ENCODE measurements around the gene ODF4. TPM values are rescaled to one million over a fixed set of nuclear protein-coding genes. Genes with fewer than 3 reads are reported as not detected.
A peak's percentile ranks its signal among the peaks of the same experiment; 100 is the strongest.

Gene ODF4
- total and polyA plus RNA-seq, 2 of the 13 experiments (the other 11 are each of a cell fraction or from before 2014, with no cell fraction given), result not detected

DNA sequence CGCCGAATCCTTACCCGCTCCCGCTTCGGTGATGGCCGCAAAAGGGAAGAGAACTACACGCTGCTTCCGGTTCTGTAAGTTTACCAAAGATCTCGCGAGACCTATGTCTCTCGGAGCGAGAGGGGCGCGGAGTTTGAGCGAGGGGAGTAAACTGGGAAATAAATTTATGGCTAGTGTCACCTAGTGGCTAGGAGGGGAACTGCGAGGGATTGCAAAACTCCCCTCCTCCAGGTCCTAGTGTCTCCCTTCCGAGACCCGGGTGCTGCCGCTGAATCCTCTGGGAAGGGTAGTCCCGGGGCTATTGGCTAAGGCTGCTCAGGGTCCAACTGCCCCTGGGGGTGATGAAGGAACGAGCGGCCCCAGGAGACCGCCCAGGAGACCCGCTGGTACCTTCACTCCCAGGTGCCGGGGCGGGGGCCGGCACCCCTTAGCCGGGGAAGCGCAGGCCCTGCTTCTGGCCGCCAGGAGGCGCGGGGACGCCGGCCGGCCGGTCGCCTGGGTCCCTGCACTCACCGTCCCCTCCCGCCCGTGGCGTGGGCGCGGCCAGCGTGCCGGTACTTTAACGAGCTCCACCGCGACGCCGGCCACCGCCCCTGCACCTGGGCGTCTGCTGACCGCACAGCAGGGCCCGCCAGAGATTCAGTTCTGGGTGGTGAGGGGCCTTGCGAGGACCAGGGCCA is 43.6 kb downstream of the ODF4 start, which contains the start of gene RPL26:
RPL26 (minus strand) TSS at position 51 of the 680 bp plus-strand sequence. CDS start 883 bp downstream, outside the sequence.
- H3K79me2 ChIP-seq (ENCODE audit: insufficient read depth, low read length), result peaks cover 31% of the 10 kb centered on the region
- H3K27me3 ChIP-seq (ENCODE audit: control insufficient read depth in 1 of 2, insufficient read depth in 2 of 2, low read length in 2 of 2), result no peaks in the 10 kb centered on the region; a peak in 1 of 5 replicates
- H3K4me3 ChIP-seq (replicated peaks in 1 of 3; ENCODE audit: insufficient read depth in 1 of 3, low read depth in 2 of 3, low read length in 3 of 3), result peak within 1 kb of the TSS; percentile 82 to 90 (median 87)
- peak within 1 kb of the TSS; percentile 64 for H3K27ac ChIP-seq (ENCODE audit: extremely low read length, insufficient read depth, low read length)
- H3K9ac ChIP-seq (ENCODE audit: insufficient read depth, low read depth, low read length), result peak within 1 kb of the TSS; percentile 95
- peaks cover 9 to 30% of the 10 kb centered on the region in 2 experiments; a peak in 4 of 5 replicates for H3K36me3 ChIP-seq (replicated peaks in 1 of 2; ENCODE audit: control insufficient read depth in 1 of 2, insufficient read depth in 2 of 2, low read length in 2 of 2)
- in situ Hi-C loops (cut with HindIII; ENCODE audit: extremely low pct_ligation_motif_present, low pct_unique_long_range_greater_than_20kb) (no loop called here), intact Hi-C loops (cut with micrococcal nuclease; ENCODE audit: unreplicated experiment) (loop anchor here (2.0 to 10.0 kb wide), 2 partner anchors 52 to 362 kb away; partner anchors contain the start of genes CCDC42 and NDEL1)
- peaks cover 32% of the 10 kb centered on the region for H4K20me1 ChIP-seq (ENCODE audit: insufficient read depth, low read length)
- H3K4me2 ChIP-seq (ENCODE audit: low read depth, low read length), result peak within 1 kb of the TSS; percentile 87
- no peak within 1 kb of the TSS for H2AFZ ChIP-seq (ENCODE audit: low read length)
- H3K9me3 ChIP-seq (ENCODE audit: low read length), result no peaks in the 10 kb centered on the region
- 2% methylated on average over 18 of the region's 55 CpGs for WGBS (ENCODE audit: low lambda C conversion rate)
- peak; percentile 98 for DNase-seq (ENCODE audit: low spot score)
- FAIRE-seq, result peak; percentile 99
- peaks cover 53% of the 10 kb centered on the region for H3K4me1 ChIP-seq (ENCODE audit: insufficient read depth, low read length)
- ChIA-PET POLR2A (interaction anchor here (1.0 to 1.8 kb wide), 11 partner anchors 8 to 363 kb away, joined by 3 to 11 read pairs (median 4); partner anchors contain the start of gene NDEL1), CTCF (ENCODE audit: low intra/inter-chr PET ratio, low total read pairs) (interaction anchor here (1.1 to 2.0 kb wide), 4 partner anchors 68 to 403 kb away, joined by 3 to 7 read pairs (median 4); no protein-coding TSS in a partner anchor)
- no TSS peak for BruUV-seq (replicated peaks)
- peak; percentile 89 for ATAC-seq
- no peak for TF ChIP-seq ZNF75D (CRISPR knock-in tag; IDR thresholded peaks at IDR 0.05; ENCODE audit: borderline replicate concordance)
- TF ChIP-seq MXD3 (CRISPR knock-in tag; IDR thresholded peaks at IDR 0.05), result 0 out of 2 replicates have a peak, but pooled peaks have one; percentile 43
- no peak; the same call in 1 of the 2 replicates for TF ChIP-seq ZNF556 (CRISPR knock-in tag; IDR thresholded peaks at IDR 0.05; ENCODE audit: borderline replicate concordance)
- TF ChIP-seq ZBTB8A (CRISPR knock-in tag; IDR thresholded peaks at IDR 0.05; ENCODE audit: borderline replicate concordance, low read depth), result no peak
- peak in 1 of 2 experiments; percentile 93; a peak in 1 of 4 replicates for TF ChIP-seq KLF16 (CRISPR knock-in tag; IDR thresholded peaks at IDR 0.05)
- TF ChIP-seq MEIS2 (CRISPR knock-in tag; IDR thresholded peaks at IDR 0.05), result peak; percentile 60
- peak; percentile 68; the same call in 1 of the 2 replicates for TF ChIP-seq RARG (CRISPR knock-in tag; IDR thresholded peaks at IDR 0.05; ENCODE audit: low read depth)
- TF ChIP-seq DPF2 (CRISPR knock-in tag; IDR thresholded peaks at IDR 0.05; ENCODE audit: borderline replicate concordance, low read depth), result no peak
- peak; percentile 98 for TF ChIP-seq ELF1 (CRISPR knock-in tag; IDR thresholded peaks at IDR 0.05)
- TF ChIP-seq MNT (IDR thresholded peaks at IDR 0.05), result peak; percentile 48
- TF ChIP-seq, protein P1, sequence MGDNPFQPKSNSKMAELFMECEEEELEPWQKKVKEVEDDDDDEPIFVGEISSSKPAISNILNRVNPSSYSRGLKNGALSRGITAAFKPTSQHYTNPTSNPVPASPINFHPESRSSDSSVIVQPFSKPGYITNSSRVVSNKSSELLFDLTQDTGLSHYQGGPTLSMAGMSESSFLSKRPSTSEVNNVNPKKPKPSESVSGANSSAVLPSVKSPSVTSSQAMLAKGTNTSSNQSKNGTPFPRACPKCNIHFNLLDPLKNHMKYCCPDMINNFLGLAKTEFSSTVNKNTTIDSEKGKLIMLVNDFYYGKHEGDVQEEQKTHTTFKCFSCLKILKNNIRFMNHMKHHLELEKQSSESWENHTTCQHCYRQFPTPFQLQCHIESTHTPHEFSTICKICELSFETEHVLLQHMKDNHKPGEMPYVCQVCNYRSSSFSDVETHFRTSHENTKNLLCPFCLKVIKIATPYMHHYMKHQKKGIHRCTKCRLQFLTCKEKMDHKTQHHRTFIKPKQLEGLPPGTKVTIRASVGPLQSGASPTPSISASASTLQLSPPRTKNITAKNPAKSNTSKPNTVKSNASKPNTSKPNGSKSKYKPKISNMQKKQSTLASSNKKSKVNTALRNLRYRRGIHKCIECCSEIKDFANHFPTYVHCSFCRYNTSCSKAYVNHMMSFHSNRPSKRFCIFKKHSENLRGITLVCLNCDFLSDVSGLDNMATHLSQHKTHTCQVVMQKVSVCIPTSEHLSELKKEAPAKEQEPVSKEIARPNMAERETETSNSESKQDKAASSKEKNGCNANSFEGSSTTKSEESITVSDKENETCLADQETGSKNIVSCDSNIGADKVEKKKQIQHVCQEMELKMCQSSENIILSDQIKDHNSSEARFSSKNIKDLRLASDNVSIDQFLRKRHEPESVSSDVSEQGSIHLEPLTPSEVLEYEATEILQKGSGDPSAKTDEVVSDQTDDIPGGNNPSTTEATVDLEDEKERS (CRISPR knock-in tag; IDR thresholded peaks at IDR 0.05), result no peak
- TF ChIP-seq IKZF4 (CRISPR knock-in tag; IDR thresholded peaks at IDR 0.05; ENCODE audit: borderline replicate concordance, low read depth, not compliant biosample characterization), result no peak
- TF ChIP-seq TARDBP (CRISPR knock-in tag; IDR thresholded peaks at IDR 0.05), result peak; percentile 71
- no peak for TF ChIP-seq SRSF4 (IDR thresholded peaks at IDR 0.05; ENCODE audit: low read depth, low read length, poor library complexity, severe bottlenecking)
